ENCODE measurements around the gene ACOT7.
A peak's percentile ranks its signal among the peaks of the same experiment; 100 is the strongest.

Gene ACOT7

DNA sequence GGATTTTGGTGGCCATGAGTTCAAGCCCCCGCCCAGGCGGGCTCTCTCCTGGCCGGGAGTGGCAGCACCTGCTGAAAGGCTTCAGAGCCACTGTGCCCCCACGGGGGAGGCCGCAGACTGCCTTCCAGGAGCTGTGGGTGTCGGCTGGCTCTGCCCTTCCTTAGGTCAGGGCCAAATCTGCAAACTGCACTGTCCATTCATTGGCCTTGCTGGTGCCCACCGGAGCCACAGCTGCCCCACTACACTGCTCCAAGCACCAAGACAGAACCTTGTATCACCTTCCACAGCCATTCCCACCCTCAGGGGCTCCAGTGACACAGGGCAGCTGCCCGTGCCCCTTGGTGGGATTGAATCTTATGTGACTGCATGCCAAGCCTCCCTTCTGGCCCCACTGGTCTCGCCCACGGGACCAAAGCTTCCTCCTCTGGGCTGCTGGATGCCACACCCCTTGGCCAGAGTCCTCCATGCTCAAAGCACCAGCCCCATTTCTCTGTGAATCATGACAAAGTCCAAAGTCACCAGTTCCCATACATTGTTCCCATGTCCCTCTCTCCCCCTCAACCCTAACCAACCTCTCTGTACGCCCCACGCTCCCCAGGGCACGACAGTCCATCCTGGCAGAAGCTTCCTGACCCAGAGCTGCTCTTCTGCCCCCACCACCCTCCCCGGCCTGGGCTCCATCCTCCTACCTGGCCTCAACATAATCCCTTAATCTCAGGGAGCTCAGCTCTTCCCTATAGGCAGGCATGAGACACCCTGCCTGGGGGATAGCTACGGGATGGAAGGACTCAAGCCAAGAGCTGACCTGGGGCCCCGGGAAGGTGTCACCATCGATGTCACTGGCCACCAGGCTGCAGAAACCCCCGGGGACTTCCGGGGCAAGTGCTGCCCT, 111.8 kb downstream of the ACOT7 start:
- Mint-ChIP-seq H3K4me1 (ENCODE audit: low read depth) (peaks cover 21% of the 10 kb centered on the region), H3K27ac (peak overlapping the region; percentile 71), H3K4me3 (no peak overlapping the region), H3K27me3 (no peaks in the 10 kb centered on the region), H3K9me3 (no peaks in the 10 kb centered on the region), H3K36me3 (ENCODE audit: low read depth) (peaks cover 23% of the 10 kb centered on the region)
- intact Hi-C loops (cut with micrococcal nuclease) = no loop called here

GRCh38 chr1:6280761-6281451, 112.7 kb downstream of the ACOT7 start:
- peaks cover 21% of the 10 kb centered on the region for H3K4me1 Mint-ChIP-seq (ENCODE audit: low read depth)
- peak overlapping the region; percentile 71 for H3K27ac Mint-ChIP-seq
- H3K9me3 Mint-ChIP-seq = no peaks in the 10 kb centered on the region
- peaks cover 21% of the 10 kb centered on the region for H3K36me3 Mint-ChIP-seq (ENCODE audit: low read depth)
- no peaks in the 10 kb centered on the region for H3K27me3 Mint-ChIP-seq
- intact Hi-C loops (cut with micrococcal nuclease) = no loop called here
- no peak overlapping the region for H3K4me3 Mint-ChIP-seq

DNA sequence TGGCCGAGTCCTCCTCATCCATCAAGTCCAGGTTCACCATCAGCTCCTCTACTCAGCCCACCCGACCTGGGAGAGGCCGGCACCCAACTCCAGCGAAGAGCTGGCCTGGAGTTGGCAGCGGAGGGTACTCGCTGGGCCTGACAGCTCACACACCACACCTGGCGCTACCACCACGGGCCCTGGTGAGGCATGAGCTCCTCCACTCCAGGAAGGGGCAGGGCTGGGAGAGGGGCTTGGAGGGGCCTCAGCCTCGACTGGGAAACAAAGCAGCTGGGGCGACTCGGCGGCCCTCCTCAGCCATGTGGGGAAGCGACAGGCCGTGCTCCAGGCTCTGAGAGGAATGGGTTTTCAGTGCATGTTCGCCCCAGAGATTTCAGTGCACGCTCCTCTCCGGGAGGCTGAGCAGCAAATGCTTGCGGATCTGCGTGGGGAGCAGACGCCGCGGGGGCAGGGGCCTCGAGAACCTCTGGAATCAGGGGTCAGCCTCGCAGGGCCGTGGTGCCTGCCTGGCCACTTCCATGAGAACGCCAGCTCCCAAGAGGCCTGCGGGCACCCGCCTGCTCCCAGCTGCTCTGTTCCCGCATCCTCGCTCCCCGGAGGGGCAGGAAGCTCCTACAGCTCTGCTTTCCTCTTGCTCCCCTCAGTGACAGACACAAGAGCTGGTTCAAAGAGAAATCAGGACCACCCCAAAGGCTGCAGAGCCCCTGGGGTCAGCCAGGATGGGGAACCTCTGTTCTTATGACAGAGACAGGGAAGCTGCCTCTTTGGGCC, 113.8 kb downstream of the ACOT7 start:
- no peak overlapping the region for H3K4me3 Mint-ChIP-seq
- H3K9me3 Mint-ChIP-seq = no peaks in the 10 kb centered on the region
- intact Hi-C loops (cut with micrococcal nuclease) = no loop called here
- H3K27me3 Mint-ChIP-seq = no peaks in the 10 kb centered on the region
- peaks cover 21% of the 10 kb centered on the region for H3K4me1 Mint-ChIP-seq (ENCODE audit: low read depth)
- H3K27ac Mint-ChIP-seq = no peak overlapping the region
- peaks cover 21% of the 10 kb centered on the region for H3K36me3 Mint-ChIP-seq (ENCODE audit: low read depth)

DNA sequence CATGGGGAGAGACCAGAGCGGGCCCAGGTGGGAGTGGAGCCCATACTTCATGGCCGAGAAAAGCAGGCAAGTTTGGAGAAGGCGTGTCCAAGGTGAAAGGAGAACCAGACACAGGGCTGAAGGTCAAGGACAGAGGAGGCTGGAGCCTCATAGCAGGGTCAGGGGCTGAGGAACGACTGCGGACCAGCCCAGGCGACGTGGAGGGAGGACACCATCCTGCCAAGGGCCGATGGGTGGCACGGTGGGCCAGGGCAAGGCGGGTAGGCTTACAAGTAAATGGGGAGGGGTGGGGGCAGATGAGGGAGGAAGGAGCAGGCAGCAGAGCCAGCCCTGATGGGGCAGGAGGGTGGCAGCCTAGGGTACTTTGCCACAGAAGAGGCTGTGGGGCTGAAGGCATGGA, 114.5 kb downstream of the ACOT7 start:
- no peaks in the 10 kb centered on the region for H3K9me3 Mint-ChIP-seq
- intact Hi-C loops (cut with micrococcal nuclease) = no loop called here
- H3K27ac Mint-ChIP-seq = no peak overlapping the region
- no peak overlapping the region for H3K4me3 Mint-ChIP-seq
- H3K36me3 Mint-ChIP-seq (ENCODE audit: low read depth) = peaks cover 21% of the 10 kb centered on the region
- H3K4me1 Mint-ChIP-seq (ENCODE audit: low read depth) = peaks cover 21% of the 10 kb centered on the region
- no peaks in the 10 kb centered on the region for H3K27me3 Mint-ChIP-seq

DNA sequence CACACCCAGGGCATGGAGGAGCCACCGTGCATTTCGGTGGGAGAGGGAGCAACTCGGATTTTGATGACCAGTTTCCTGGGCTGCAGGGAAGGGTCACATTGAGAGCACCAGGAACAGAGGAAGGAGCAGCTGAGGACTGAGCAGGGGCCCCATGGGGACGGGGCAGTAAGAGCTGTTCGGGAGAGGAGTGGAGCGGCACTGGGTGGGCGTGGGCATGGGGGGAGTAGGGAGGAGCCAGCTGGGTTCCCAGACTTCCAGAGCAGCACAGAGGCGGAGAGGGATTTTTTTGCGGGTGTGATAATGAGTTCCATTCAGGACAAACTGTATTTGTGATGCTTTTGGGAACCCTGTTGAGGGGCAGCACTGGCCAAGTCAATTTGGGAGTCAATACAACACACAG, 115.3 kb downstream of the ACOT7 start:
- Mint-ChIP-seq H3K27me3 (no peaks in the 10 kb centered on the region), H3K36me3 (ENCODE audit: low read depth) (peaks cover 21% of the 10 kb centered on the region), H3K27ac (no peak overlapping the region), H3K4me3 (no peak overlapping the region), H3K4me1 (ENCODE audit: low read depth) (peaks cover 21% of the 10 kb centered on the region), H3K9me3 (no peaks in the 10 kb centered on the region)
- intact Hi-C loops (cut with micrococcal nuclease) = no loop called here

GRCh38 chr1:6276811-6277555, 116.6 kb downstream of the ACOT7 start:
- H3K27me3 Mint-ChIP-seq = no peaks in the 10 kb centered on the region
- H3K9me3 Mint-ChIP-seq = no peaks in the 10 kb centered on the region
- H3K36me3 Mint-ChIP-seq (ENCODE audit: low read depth) = peaks cover 21% of the 10 kb centered on the region
- H3K4me3 Mint-ChIP-seq = no peak overlapping the region
- intact Hi-C loops (cut with micrococcal nuclease) = no loop called here
- H3K27ac Mint-ChIP-seq = no peak overlapping the region
- peaks cover 11% of the 10 kb centered on the region for H3K4me1 Mint-ChIP-seq (ENCODE audit: low read depth)

DNA sequence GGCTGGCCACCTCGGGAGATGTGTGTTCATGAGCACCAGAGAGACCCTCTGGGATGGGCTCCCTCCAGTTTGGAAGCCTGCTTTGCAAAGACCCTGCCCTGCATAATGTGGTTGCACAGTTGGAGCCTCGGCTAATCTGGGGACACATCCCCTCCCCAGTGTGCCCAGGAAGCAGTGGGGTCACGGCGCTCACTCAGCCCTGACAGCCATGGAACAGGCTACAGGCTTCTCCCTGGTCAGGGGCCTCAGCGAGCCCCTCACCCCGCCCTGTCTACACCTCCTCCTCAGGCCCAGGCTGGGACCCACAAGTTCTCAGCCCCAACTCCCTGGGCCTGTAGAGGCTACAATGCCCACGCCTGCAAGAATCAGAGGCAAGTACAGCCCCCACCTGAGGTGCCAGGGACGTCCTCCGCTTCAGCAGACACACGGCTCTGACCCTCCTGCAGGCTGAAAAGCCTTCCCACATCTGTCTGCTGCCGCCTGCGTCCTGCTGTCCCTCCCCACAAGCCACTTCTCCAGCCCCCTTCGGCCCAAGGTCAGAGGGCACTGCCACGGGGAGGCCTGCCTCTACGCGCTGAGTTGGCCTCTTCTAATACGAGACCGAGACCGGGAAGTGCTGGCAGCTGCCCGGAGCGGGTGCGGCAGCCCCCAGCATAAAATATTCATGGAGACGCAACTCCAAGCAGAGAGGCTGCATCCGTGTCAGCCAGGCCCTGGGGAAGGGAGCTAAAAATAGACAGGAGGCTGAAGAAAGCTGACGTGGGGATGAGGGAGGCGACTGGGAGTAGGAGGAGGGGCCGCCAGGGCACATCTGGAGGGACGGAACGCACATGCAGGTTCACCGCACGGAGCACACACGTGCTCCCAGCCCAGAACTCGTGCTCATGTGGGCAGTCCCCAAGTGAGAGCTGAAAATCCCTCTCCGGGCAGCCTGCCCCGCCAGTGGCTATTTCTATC, 117.5 kb downstream of the ACOT7 start:
- Mint-ChIP-seq H3K9me3 (no peaks in the 10 kb centered on the region), H3K4me1 (ENCODE audit: low read depth) (peaks cover 2% of the 10 kb centered on the region), H3K4me3 (no peak overlapping the region), H3K27me3 (no peaks in the 10 kb centered on the region), H3K36me3 (ENCODE audit: low read depth) (peaks cover 21% of the 10 kb centered on the region), H3K27ac (no peak overlapping the region)
- intact Hi-C loops (cut with micrococcal nuclease) = no loop called here

DNA sequence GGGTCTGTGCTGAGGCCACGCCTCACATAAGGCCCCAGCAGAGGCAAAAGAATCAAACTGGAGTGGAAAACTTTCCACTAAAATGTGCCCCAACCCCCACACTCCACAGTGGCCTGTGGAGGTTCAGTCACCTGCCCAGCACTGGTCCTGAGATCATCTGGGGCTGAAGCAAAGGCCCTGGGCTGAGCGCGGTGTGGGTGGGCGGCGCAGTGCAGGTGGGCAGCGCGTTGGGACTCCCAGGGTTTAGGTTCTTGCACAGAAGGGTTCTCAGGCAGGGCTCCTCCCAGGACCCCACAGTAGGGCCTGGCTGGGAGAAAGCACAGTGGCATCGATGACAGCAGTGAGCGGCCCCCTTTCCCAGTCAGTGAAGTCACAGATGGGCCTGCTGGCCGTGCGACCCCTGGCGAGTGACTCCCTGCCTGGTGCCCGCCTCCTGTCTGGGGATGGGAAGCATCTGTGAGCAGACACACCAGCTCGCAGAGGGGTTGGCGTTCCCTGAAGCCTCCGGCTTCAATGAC, 118.9 kb downstream of the ACOT7 start:
- intact Hi-C loops (cut with micrococcal nuclease) = no loop called here
- Mint-ChIP-seq H3K36me3 (ENCODE audit: low read depth) (peaks cover 21% of the 10 kb centered on the region), H3K27me3 (no peaks in the 10 kb centered on the region), H3K9me3 (no peaks in the 10 kb centered on the region), H3K4me1 (ENCODE audit: low read depth) (no peaks in the 10 kb centered on the region), H3K27ac (no peak overlapping the region), H3K4me3 (no peak overlapping the region)

DNA sequence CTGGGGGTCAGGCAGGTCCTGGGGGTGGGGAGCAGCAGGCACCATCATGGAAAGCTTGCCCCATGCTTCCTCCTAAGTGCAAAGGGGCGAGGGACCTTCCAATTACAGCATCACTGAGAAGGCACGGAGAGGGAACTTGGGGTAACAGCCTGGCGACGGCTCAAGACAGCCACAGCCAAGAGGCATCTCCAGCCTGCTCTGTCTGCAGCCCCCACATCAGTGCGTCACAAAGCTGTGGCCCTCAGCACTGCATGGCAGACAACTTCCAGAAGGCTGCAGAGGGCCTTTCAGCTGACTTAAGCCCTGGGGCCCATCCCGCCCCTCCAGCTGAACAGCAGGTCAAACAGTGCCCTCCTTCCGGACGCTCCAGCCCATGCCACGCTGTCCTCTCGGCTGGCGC, 119.5 kb downstream of the ACOT7 start:
- Mint-ChIP-seq H3K27me3 (no peaks in the 10 kb centered on the region), H3K4me3 (no peak overlapping the region), H3K27ac (no peak overlapping the region), H3K4me1 (ENCODE audit: low read depth) (no peaks in the 10 kb centered on the region), H3K36me3 (ENCODE audit: low read depth) (peaks cover 19% of the 10 kb centered on the region), H3K9me3 (no peaks in the 10 kb centered on the region)
- intact Hi-C loops (cut with micrococcal nuclease) = no loop called here

GRCh38 chr1:6273380-6273891, 120.1 kb downstream of the ACOT7 start:
- no peaks in the 10 kb centered on the region for H3K27me3 Mint-ChIP-seq
- intact Hi-C loops (cut with micrococcal nuclease) = no loop called here
- no peak overlapping the region for H3K4me3 Mint-ChIP-seq
- no peak overlapping the region for H3K27ac Mint-ChIP-seq
- H3K4me1 Mint-ChIP-seq (ENCODE audit: low read depth) = no peaks in the 10 kb centered on the region
- peaks cover 12% of the 10 kb centered on the region for H3K36me3 Mint-ChIP-seq (ENCODE audit: low read depth)
- no peaks in the 10 kb centered on the region for H3K9me3 Mint-ChIP-seq

- no peaks in the 10 kb centered on the region for H3K9me3 Mint-ChIP-seq
- H3K27ac Mint-ChIP-seq = no peak overlapping the region
- H3K36me3 Mint-ChIP-seq (ENCODE audit: low read depth) = peaks cover 6% of the 10 kb centered on the region
- no peaks in the 10 kb centered on the region for H3K27me3 Mint-ChIP-seq
- intact Hi-C loops (cut with micrococcal nuclease) = no loop called here
- no peaks in the 10 kb centered on the region for H3K4me1 Mint-ChIP-seq (ENCODE audit: low read depth)
- no peak overlapping the region for H3K4me3 Mint-ChIP-seq
Measured at GRCh38 chr1:6272868-6273267, 120.7 kb downstream of the ACOT7 start.

- H3K27ac Mint-ChIP-seq = no peak overlapping the region
- H3K27me3 Mint-ChIP-seq = no peaks in the 10 kb centered on the region
- H3K36me3 Mint-ChIP-seq (ENCODE audit: low read depth) = peaks cover 2% of the 10 kb centered on the region
- H3K4me3 Mint-ChIP-seq = no peak overlapping the region
- no peaks in the 10 kb centered on the region for H3K9me3 Mint-ChIP-seq
- H3K4me1 Mint-ChIP-seq (ENCODE audit: low read depth) = no peaks in the 10 kb centered on the region
- intact Hi-C loops (cut with micrococcal nuclease) = no loop called here
Measured at GRCh38 chr1:6272452-6272851, 121.1 kb downstream of the ACOT7 start.
